Measurements from ENCODE around the gene RNF43.
A peak's percentile ranks its signal among the peaks of the same experiment; 100 is the strongest.

RNF43 gene

GRCh38 chr17:58417300-58418092, at the start of gene RNF43:
Gene RNF43 (minus strand): TSS chr17:58417534. CDS start chr17:58415577, 1,957 bp downstream.
- peak; percentile 60 to 78 (median 73) for DNase-seq (ENCODE audit: low read depth in 3 of 3, low spot score in 1 of 3)

GRCh38 chr17:58455491-58455890, 38.2 kb upstream of the RNF43 start:
- no peak for DNase-seq (ENCODE audit: low read depth in 3 of 3, low spot score in 1 of 3)

GRCh38 chr17:58452738-58453137, 35.4 kb upstream of the RNF43 start:
- DNase-seq (ENCODE audit: low read depth in 3 of 3, low spot score in 1 of 3): no peak

- peak in 2 of 3 donors; percentile 17 to 26 for DNase-seq (ENCODE audit: low read depth in 3 of 3, low spot score in 1 of 3)
Observed at GRCh38 chr17:58447039-58447975, 30.0 kb upstream of the RNF43 start.

- no peak for DNase-seq (ENCODE audit: low read depth in 3 of 3, low spot score in 1 of 3)
Observed at GRCh38 chr17:58446086-58446485, 28.8 kb upstream of the RNF43 start.

GRCh38 chr17:58436805-58437239, 19.5 kb upstream of the RNF43 start:
- no peak for DNase-seq (ENCODE audit: low read depth in 3 of 3, low spot score in 1 of 3)

- no peak for DNase-seq (ENCODE audit: low read depth in 3 of 3, low spot score in 1 of 3)
Observed at GRCh38 chr17:58436245-58436644, 18.9 kb upstream of the RNF43 start.

- DNase-seq (ENCODE audit: low read depth in 3 of 3, low spot score in 1 of 3): no peak
Observed at GRCh38 chr17:58432806-58433573, 15.7 kb upstream of the RNF43 start.

GRCh38 chr17:58427807-58428206, 10.5 kb upstream of the RNF43 start:
- DNase-seq (ENCODE audit: low read depth in 3 of 3, low spot score in 1 of 3): no peak

GRCh38 chr17:58421711-58422110, 4.4 kb upstream of the RNF43 start:
- no peak for DNase-seq (ENCODE audit: low read depth in 3 of 3, low spot score in 1 of 3)

- DNase-seq (ENCODE audit: low read depth in 3 of 3, low spot score in 1 of 3): no peak
Observed at GRCh38 chr17:58420827-58421226, 3.5 kb upstream of the RNF43 start.

GRCh38 chr17:58416937-58417299, 416 bp downstream of the RNF43 start:
- no peak for DNase-seq (ENCODE audit: low read depth in 3 of 3, low spot score in 1 of 3)

- no peak for DNase-seq (ENCODE audit: low read depth in 3 of 3, low spot score in 1 of 3)
Observed at GRCh38 chr17:58416396-58416795, 938 bp downstream of the RNF43 start.

GRCh38 chr17:58415371-58416055, 1.8 kb downstream of the RNF43 start:
- DNase-seq (ENCODE audit: low read depth in 3 of 3, low spot score in 1 of 3): no peak

GRCh38 chr17:58414596-58414997, 2.7 kb downstream of the RNF43 start:
- DNase-seq (ENCODE audit: low read depth in 3 of 3, low spot score in 1 of 3): no peak

GRCh38 chr17:58413684-58414083, 3.6 kb downstream of the RNF43 start:
- DNase-seq (ENCODE audit: low read depth in 3 of 3, low spot score in 1 of 3): no peak

- no peak for DNase-seq (ENCODE audit: low read depth in 3 of 3, low spot score in 1 of 3)
Observed at GRCh38 chr17:58412961-58413586, 4.3 kb downstream of the RNF43 start.

GRCh38 chr17:58412064-58412703, 5.2 kb downstream of the RNF43 start:
- no peak for DNase-seq (ENCODE audit: low read depth in 3 of 3, low spot score in 1 of 3)

GRCh38 chr17:58411408-58411894, 5.9 kb downstream of the RNF43 start:
- no peak for DNase-seq (ENCODE audit: low read depth in 3 of 3, low spot score in 1 of 3)

All from stimulated activated CD4-positive, alpha-beta T cell treated with anti-CD3 and anti-CD28 coated beads, TNF-alpha, amount 100 ng/mL, for 1 hour (primary cell).